ENCODE data around the gene PHACTR3. TPM values are rescaled to one million over a fixed set of nuclear protein-coding genes. Genes with fewer than 3 reads are reported as not detected.

PHACTR3 gene
- total RNA-seq, 1 donor from 2014 or later: 8.7 TPM

DNA sequence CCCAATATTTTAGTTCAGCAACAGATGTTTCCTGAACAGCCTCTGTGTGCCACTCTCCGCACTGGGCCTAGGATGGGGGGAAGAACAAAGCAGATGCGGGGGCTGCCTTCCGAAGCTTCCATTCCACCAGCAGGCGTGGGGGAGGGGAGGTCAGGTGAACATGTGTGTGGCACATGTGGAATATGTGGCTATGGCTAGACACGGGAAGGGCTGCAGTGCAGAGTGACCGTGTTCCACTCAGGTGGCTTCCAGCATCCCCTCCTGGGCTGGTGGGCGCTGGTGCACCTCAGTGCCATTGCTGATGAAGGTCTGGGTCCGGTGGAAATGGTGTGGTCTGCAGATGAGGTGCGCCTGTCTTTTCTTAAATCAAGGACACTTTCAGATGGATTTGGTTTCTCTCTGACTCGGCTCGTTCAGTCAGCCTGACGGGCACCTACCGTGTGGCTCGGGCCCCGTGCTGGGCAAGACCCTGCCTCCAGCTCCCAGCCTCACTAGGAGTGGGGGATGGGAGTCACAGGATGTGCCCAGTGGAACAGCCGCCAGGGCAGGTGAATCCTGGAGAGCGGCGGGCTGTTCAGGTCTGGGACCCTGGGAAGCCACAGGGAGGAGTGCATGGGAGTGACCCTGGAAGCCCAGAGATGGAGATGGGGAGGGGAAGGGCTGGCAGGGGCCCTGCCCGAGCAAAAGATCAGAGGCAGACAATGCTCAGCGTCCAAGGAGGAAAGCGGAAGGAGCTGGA, 218.1 kb downstream of the PHACTR3 start:
- no peak for DNase-seq (ENCODE audit: low spot score)
- TF ChIP-seq, protein P1, sequence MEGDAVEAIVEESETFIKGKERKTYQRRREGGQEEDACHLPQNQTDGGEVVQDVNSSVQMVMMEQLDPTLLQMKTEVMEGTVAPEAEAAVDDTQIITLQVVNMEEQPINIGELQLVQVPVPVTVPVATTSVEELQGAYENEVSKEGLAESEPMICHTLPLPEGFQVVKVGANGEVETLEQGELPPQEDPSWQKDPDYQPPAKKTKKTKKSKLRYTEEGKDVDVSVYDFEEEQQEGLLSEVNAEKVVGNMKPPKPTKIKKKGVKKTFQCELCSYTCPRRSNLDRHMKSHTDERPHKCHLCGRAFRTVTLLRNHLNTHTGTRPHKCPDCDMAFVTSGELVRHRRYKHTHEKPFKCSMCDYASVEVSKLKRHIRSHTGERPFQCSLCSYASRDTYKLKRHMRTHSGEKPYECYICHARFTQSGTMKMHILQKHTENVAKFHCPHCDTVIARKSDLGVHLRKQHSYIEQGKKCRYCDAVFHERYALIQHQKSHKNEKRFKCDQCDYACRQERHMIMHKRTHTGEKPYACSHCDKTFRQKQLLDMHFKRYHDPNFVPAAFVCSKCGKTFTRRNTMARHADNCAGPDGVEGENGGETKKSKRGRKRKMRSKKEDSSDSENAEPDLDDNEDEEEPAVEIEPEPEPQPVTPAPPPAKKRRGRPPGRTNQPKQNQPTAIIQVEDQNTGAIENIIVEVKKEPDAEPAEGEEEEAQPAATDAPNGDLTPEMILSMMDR (IDR thresholded peaks at IDR 0.05; ENCODE audit: unreplicated experiment): no peak
- Mint-ChIP-seq H3K9me3 (ENCODE audit: unreplicated experiment) (no peaks in the 10 kb centered on the region), H3K27ac (ENCODE audit: unreplicated experiment) (no peak overlapping the region), H3K27me3 (ENCODE audit: unreplicated experiment) (peaks cover 6% of the 10 kb centered on the region), H3K4me3 (ENCODE audit: unreplicated experiment) (no peak overlapping the region), H3K4me1 (ENCODE audit: unreplicated experiment) (peaks cover 18% of the 10 kb centered on the region), H3K36me3 (ENCODE audit: low read depth, unreplicated experiment) (peaks cover 4% of the 10 kb centered on the region)

DNA sequence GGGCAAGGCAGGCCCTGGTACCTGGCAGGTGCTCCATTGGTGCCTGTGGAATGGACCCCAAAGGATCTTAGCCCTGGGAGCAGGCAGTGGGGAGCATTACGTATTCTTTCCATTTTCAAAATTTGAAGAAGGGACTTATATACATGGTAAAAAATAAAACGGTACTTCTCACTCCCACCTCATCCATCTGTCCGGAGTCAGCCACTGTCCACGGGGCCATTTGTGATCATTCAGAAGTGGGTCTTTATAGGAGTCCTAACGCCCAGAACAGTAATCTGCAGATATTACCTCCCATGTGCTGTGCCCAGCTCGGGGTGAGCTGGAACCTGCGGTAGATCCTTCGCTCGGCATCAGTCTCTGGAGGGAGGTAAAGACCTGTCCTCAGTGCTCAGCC, 218.7 kb downstream of the PHACTR3 start:
- Mint-ChIP-seq H3K36me3 (ENCODE audit: low read depth, unreplicated experiment) (peaks cover 4% of the 10 kb centered on the region), H3K27me3 (ENCODE audit: unreplicated experiment) (peaks cover 6% of the 10 kb centered on the region), H3K4me1 (ENCODE audit: unreplicated experiment) (peaks cover 17% of the 10 kb centered on the region), H3K9me3 (ENCODE audit: unreplicated experiment) (no peaks in the 10 kb centered on the region), H3K4me3 (ENCODE audit: unreplicated experiment) (no peak overlapping the region), H3K27ac (ENCODE audit: unreplicated experiment) (no peak overlapping the region)
- TF ChIP-seq, protein P1 (IDR thresholded peaks at IDR 0.05; ENCODE audit: unreplicated experiment): no peak
- no peak for DNase-seq (ENCODE audit: low spot score)

DNA sequence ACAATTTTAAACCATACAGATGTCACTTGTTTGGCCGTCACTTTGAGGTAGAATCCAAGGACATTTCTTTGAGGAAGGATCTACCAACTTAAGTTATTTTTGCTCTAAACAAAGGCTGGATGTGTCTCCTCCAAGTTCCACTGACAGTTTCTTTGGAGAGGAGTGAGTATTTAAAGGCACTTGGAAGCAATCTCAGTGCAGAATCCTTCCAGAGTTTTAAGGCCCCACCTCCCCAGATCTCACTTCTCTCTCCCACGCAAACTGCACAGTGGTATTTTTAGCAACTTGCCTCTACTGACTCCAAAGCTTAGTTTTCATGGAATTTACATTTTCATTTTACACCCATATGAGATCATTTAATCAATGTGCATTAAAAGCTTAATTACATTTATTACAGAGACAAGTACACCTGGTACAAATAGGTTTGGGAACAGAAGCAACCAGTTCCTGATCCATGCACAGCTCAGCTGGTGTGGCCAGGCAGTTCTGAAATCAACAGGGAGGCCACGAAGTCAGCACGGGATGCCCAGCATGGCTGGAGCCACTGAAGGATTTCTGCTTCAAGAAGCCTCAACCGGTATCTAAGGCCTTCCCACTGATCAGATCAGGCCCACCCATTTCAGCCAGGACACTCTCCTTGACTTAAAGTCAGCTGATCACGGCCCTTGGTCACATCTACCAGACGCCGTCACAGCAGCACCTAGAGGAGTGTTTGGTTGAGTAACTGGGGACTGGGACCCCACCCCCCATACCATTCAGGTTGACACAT, 219.3 kb downstream of the PHACTR3 start:
- Mint-ChIP-seq H3K36me3 (ENCODE audit: low read depth, unreplicated experiment) (peaks cover 4% of the 10 kb centered on the region), H3K4me3 (ENCODE audit: unreplicated experiment) (no peak overlapping the region), H3K9me3 (ENCODE audit: unreplicated experiment) (no peaks in the 10 kb centered on the region), H3K4me1 (ENCODE audit: unreplicated experiment) (peaks cover 11% of the 10 kb centered on the region), H3K27me3 (ENCODE audit: unreplicated experiment) (peaks cover 10% of the 10 kb centered on the region), H3K27ac (ENCODE audit: unreplicated experiment) (no peak overlapping the region)
- no peak for DNase-seq (ENCODE audit: low spot score)
- TF ChIP-seq, protein P1 (IDR thresholded peaks at IDR 0.05; ENCODE audit: unreplicated experiment): no peak

- Mint-ChIP-seq H3K36me3 (ENCODE audit: low read depth, unreplicated experiment) (peaks cover 4% of the 10 kb centered on the region), H3K4me1 (ENCODE audit: unreplicated experiment) (peaks cover 12% of the 10 kb centered on the region), H3K9me3 (ENCODE audit: unreplicated experiment) (no peaks in the 10 kb centered on the region), H3K27me3 (ENCODE audit: unreplicated experiment) (peaks cover 9% of the 10 kb centered on the region), H3K27ac (ENCODE audit: unreplicated experiment) (no peak overlapping the region), H3K4me3 (ENCODE audit: unreplicated experiment) (no peak overlapping the region)
- TF ChIP-seq, protein P1 (IDR thresholded peaks at IDR 0.05; ENCODE audit: unreplicated experiment): no peak
- no peak for DNase-seq (ENCODE audit: low spot score)
Measured at GRCh38 chr20:59824711-59825562, 220.6 kb downstream of the PHACTR3 start.
